Measurements from ENCODE around the gene MTHFD2L. TPM values are rescaled to one million over a fixed set of nuclear protein-coding genes. Genes with fewer than 3 reads are reported as not detected.

MTHFD2L gene
- total RNA-seq, 1 experiment from 2014 or later = 11.6 TPM

- Histone ChIP-seq H2AFZ (ENCODE audit: low read length) (no peak overlapping the region), H2BK120ac (ENCODE audit: low read depth, low read length, poor library complexity, severe bottlenecking) (no peak overlapping the region), H4K91ac (ENCODE audit: insufficient read length, low read depth, low read length) (no peak overlapping the region), H3K79me1 (ENCODE audit: insufficient read depth, low read depth, low read length, poor library complexity, severe bottlenecking) (no peaks in the 10 kb centered on the region), H3K9ac (ENCODE audit: extremely low read depth, insufficient read length, low read length) (no peak overlapping the region), H2AK5ac (ENCODE audit: insufficient read length, low read length) (no peak overlapping the region), H3K23ac (ENCODE audit: insufficient read length, low read depth, low read length) (no peak overlapping the region), H3T11ph (ENCODE audit: low read length) (no peak overlapping the region), H2BK15ac (ENCODE audit: low read depth, low read length) (no peak overlapping the region), H3K27me3 (ENCODE audit: insufficient read depth, low read length) (no peaks in the 10 kb centered on the region), H3K23me2 (ENCODE audit: insufficient read length, low read depth, low read length, poor library complexity, severe bottlenecking) (no peaks in the 10 kb centered on the region), H4K20me1 (ENCODE audit: control insufficient read depth, insufficient read depth, insufficient read length) (no peaks in the 10 kb centered on the region), H3K27ac (ENCODE audit: insufficient read length, low read depth, low read length) (no peak overlapping the region), H3K56ac (ENCODE audit: insufficient read length, low read depth, low read length) (no peak overlapping the region), H4K8ac (replicated peaks; ENCODE audit: insufficient read length, low read depth, low read length) (no peak overlapping the region), H2BK20ac (ENCODE audit: low read depth, low read length, poor library complexity, severe bottlenecking) (no peak overlapping the region), H2BK5ac (ENCODE audit: insufficient read length, low read length) (no peak overlapping the region), H4K5ac (ENCODE audit: insufficient read length, low read depth, low read length) (no peak overlapping the region), H3K14ac (ENCODE audit: insufficient read depth, low read length) (no peak overlapping the region), H2BK12ac (ENCODE audit: insufficient read length, low read depth, low read length) (no peak overlapping the region), H3K4me1 (ENCODE audit: insufficient read depth, low read length) (no peaks in the 10 kb centered on the region), H3K79me2 (ENCODE audit: insufficient read depth, low read length) (no peaks in the 10 kb centered on the region), H3K18ac (ENCODE audit: insufficient read length, low read depth, low read length) (no peak overlapping the region), H3K4me2 (ENCODE audit: insufficient read depth, insufficient read length, low read length) (no peak overlapping the region), H3K4ac (ENCODE audit: low read depth, low read length) (no peak overlapping the region), H3K9me3 (ENCODE audit: control insufficient read depth, low read depth, low read length) (no peaks in the 10 kb centered on the region)
- H3K4me1 Mint-ChIP-seq = no peaks in the 10 kb centered on the region
- no peaks in the 10 kb centered on the region for H3K36me3 Mint-ChIP-seq (ENCODE audit: insufficient read depth in 1 of 3, low read depth in 3 of 3)
- no peak overlapping the region for H3K4me3 Mint-ChIP-seq
- no peaks in the 10 kb centered on the region for H3K9me3 Mint-ChIP-seq
- no peak overlapping the region for H3K27ac Mint-ChIP-seq
- TF ChIP-seq CTCF (conservative IDR thresholded peaks at IDR 0.05) = no peak
- DNase-seq = no peak
- no peaks in the 10 kb centered on the region for H3K27me3 Mint-ChIP-seq (ENCODE audit: low read depth)
Observed at GRCh38 chr4:74267998-74268606, 110.2 kb downstream of the MTHFD2L start.

Data from H9 (cell line).